Epithelial cell of esophagus (primary cell): ENCODE measurements around the gene HAGH.

ENCODE experiments used
- DNase-seq: peaks from one replicate; pipeline ENCODE4 v3.0.0; 2010; ENCODE audit warnings: low read depth
- H3K4me3 ChIP-seq: 2 replicates; pipeline ENCODE4 v1.5.1; 2011; ENCODE audit warnings: mild to moderate bottlenecking, low read length, control low read depth
- TF ChIP-seq, protein P1 (sequence below): IDR thresholded peaks from 2 replicates; pipeline ENCODE4 v1.5.1; 2011; ENCODE audit warnings: low read depth, mild to moderate bottlenecking, low read length, control low read depth, inconsistent platforms; ENCODE audit not compliant: insufficient read depth; ENCODE audit errors: missing control alignments

HAGH gene

GRCh38 chr16:1770328-1771187 is 56.1 kb downstream of the HAGH start:
- peak; percentile 81 for DNase-seq
- peak overlapping the region; percentile 71 for H3K4me3 ChIP-seq
- TF ChIP-seq, protein P1, sequence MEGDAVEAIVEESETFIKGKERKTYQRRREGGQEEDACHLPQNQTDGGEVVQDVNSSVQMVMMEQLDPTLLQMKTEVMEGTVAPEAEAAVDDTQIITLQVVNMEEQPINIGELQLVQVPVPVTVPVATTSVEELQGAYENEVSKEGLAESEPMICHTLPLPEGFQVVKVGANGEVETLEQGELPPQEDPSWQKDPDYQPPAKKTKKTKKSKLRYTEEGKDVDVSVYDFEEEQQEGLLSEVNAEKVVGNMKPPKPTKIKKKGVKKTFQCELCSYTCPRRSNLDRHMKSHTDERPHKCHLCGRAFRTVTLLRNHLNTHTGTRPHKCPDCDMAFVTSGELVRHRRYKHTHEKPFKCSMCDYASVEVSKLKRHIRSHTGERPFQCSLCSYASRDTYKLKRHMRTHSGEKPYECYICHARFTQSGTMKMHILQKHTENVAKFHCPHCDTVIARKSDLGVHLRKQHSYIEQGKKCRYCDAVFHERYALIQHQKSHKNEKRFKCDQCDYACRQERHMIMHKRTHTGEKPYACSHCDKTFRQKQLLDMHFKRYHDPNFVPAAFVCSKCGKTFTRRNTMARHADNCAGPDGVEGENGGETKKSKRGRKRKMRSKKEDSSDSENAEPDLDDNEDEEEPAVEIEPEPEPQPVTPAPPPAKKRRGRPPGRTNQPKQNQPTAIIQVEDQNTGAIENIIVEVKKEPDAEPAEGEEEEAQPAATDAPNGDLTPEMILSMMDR: no peak

DNA sequence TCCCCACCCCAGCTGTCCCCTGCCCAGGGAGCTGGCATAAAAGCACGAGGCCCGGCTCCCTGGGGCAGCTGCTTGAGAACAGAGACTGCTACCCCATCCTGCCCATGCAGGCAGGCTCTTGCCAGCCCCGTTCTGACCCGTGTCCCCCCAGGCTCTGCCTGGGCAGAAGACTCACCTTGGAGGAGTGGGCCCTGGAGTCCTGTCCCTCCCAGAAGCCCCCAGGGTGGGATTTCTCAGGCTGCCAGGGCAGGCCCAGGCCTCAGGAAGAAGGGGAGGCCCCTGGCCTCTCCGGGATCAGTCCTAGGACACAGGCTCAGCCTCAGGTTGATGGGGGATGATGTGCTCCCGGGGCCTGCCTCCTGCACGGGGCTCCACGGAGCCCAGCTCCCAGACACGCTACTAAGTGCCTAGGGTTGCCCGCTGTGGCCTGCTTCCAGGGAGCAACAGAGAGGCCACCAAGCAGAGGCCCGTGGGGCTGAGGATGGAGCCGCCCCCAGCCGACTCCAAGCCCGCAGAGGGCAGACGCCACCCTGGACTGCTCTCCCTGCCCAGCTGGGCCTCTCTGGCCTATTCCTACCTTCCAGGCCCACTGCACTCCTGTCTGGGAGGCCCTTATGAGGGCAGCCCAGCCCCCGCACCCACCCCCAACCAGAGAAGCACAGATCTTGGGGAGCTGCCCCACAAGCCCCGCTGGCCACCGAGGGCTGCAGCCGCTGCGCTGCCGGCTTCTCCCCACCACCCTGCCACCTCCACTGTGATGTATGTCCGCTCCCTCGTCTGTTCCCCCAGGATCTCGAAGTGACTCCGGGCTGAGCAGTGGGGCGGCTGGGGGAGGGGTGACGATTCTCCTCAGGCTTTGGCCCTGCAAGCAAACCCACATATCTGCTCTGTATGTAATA is 57.0 kb downstream of the HAGH start:
- DNase-seq: no peak
- H3K4me3 ChIP-seq: no peak overlapping the region
- TF ChIP-seq, protein P1: no peak

GRCh38 chr16:1768767-1769401 is 57.7 kb downstream of the HAGH start:
- no peak for DNase-seq
- H3K4me3 ChIP-seq: no peak overlapping the region
- TF ChIP-seq, protein P1: no peak

DNA sequence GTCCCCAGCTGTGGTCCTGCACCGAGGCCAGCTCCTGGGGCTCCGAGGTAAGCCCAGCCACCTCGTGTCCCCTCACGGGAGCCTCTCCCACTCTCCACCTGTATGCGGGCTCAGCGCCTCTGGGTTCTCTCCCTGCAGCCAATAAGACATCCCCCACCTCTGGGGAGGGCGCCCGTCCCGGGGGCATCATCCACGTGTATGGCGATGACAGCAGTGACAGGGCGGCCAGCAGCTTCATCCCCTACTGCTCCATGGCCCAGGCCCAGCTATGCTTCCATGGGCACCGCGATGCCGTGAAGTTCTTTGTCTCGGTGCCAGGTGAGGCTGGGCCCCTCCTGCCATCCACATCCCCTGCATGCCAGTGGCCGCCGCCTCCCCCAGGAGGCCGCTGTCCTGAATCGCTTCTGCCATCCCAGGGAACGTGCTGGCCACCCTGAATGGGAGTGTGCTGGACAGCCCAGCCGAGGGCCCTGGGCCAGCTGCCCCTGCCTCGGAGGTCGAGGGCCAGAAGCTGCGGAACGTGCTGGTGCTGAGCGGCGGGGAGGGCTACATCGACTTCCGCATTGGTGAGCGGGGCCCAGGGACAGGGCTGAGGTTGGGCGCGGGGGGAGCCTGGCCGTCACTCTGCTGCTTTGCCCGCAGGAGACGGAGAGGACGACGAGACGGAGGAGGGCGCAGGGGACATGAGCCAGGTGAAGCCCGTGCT is 58.4 kb downstream of the HAGH start:
- H3K4me3 ChIP-seq: no peak overlapping the region
- TF ChIP-seq, protein P1: no peak
- no peak for DNase-seq

GRCh38 chr16:1767116-1767994 is 59.3 kb downstream of the HAGH start:
- TF ChIP-seq, protein P1: no peak
- H3K4me3 ChIP-seq: no peak overlapping the region
- DNase-seq: no peak

- TF ChIP-seq, protein P1: no peak
- DNase-seq: no peak
These were observed 59.9 kb downstream of the HAGH start for GRCh38 chr16:1766701-1767100.

More at GRCh38 chr16:1766701-1767100, 59.9 kb downstream of the HAGH start:
- H3K4me3 ChIP-seq: no peak overlapping the region
